Brain pericyte (primary cell): ENCODE data around the gene SMAD3.
A peak's percentile ranks its signal among the peaks of the same experiment; 100 is the strongest.

Experiments
- DNase-seq: peaks from one replicate; pipeline ENCODE4 v3.0.0-alpha.2; 2012; ENCODE audit warnings: low read depth, low spot score

The SMAD3 gene

GRCh38 chr15:67096546-67097294, 31.3 kb downstream of the SMAD3 start:
- no peak for DNase-seq

- DNase-seq = no peak
Measured at GRCh38 chr15:67097424-67097823, 32.0 kb downstream of the SMAD3 start.

GRCh38 chr15:67097930-67098740, 32.7 kb downstream of the SMAD3 start:
- no peak for DNase-seq

GRCh38 chr15:67098768-67099282, 33.4 kb downstream of the SMAD3 start:
- DNase-seq = no peak

- no peak for DNase-seq
Measured at GRCh38 chr15:67100124-67100791, 34.9 kb downstream of the SMAD3 start.

- DNase-seq = no peak
Measured at GRCh38 chr15:67100801-67101581, 35.6 kb downstream of the SMAD3 start.

- no peak for DNase-seq
Measured at GRCh38 chr15:67101911-67102598, 36.7 kb downstream of the SMAD3 start.

GRCh38 chr15:67102599-67102929, 37.2 kb downstream of the SMAD3 start:
- DNase-seq = no peak

- DNase-seq = no peak
Measured at GRCh38 chr15:67103021-67103420, 37.6 kb downstream of the SMAD3 start.

GRCh38 chr15:67103432-67103831, 38.0 kb downstream of the SMAD3 start:
- DNase-seq = no peak

GRCh38 chr15:67103869-67104268, 38.5 kb downstream of the SMAD3 start:
- no peak for DNase-seq

- DNase-seq = no peak
Measured at GRCh38 chr15:67104510-67104909, 39.1 kb downstream of the SMAD3 start.

- DNase-seq = peak; percentile 69
Measured at GRCh38 chr15:67105065-67105951, 39.9 kb downstream of the SMAD3 start.

GRCh38 chr15:67105991-67106763, 40.8 kb downstream of the SMAD3 start:
- DNase-seq = no peak

- DNase-seq = no peak
Measured at GRCh38 chr15:67106764-67107013, 41.3 kb downstream of the SMAD3 start.

- peak; percentile 82 for DNase-seq
Measured at GRCh38 chr15:67107014-67107812, 41.8 kb downstream of the SMAD3 start.

- DNase-seq = no peak
Measured at GRCh38 chr15:67108122-67108961, 42.9 kb downstream of the SMAD3 start.
